Measurements from ENCODE around the gene C11orf65.

The C11orf65 gene

DNA sequence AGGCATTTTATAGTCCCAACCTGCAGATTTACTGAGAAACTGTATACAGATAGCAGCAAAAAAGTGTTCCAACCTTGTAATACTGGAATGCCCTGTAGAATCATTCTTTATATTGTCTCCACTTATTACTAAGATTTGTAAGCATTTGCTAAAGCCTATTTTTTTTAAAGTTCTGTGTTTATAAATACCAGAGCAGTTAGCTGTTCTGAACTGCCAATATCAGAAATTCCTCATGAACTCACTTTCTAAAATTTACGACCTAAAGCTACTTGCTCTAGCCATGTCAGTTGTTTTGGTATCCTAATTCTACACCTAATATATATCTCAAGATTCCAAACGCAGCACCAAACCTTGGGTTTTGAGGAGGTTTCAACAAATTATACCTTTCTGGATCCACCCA, 103.2 kb downstream of the C11orf65 start:
- DNase-seq = no peak

DNA sequence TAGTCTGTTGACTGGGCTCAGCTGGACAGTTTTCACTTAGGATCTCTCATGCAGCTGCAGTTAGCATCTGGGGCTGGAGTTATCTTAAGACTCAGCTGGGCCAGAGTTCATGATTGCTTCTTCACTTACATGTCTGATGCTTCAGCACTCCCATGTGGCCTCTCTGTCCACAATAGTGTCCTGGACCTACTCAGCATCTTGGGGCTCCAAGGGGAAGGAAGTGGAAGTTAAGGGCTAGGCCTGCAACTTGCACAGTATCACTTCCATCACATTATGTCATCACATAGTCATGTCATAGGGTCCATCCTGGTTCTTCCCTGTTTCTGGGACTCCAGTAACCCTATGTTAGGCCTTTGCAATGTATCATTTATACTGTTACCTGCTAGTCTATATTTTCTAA, 115.9 kb downstream of the C11orf65 start:
- no peak for DNase-seq

DNA sequence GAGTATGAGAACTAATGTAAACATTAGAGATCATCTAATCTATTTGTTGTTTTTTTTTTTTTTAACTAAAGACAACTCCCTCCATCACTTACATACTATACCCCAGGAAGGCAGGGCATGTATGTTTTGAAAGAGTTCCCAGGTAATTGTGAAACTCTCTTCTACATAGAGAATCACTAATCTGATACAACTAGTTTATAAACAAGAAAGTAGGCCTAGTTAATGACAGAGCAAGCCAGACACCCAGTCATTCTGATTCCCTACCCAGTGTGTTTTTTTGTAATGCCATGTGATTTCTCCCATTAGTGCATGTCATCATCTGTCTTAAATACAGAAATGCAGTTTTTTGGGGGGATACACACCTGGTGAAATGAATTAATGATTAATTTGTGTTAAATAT, 120.9 kb downstream of the C11orf65 start:
- DNase-seq = no peak

DNA sequence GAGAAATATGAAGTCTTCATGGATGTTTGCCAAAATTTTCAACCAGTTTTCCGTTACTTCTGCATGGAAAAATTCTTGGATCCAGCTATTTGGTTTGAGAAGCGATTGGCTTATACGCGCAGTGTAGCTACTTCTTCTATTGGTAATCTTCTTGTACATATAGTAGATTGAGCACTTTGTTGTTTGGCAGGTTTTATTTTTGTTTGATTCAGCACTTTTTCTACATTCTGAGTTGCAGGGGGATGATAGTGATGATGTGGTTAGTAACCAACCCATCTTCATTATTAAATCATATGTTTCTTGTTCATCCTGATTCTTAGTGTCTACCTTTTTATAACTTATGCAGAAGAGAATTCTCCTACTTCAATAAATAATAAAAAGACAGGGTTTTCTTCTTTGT, 121.6 kb downstream of the C11orf65 start:
- DNase-seq = no peak

DNA sequence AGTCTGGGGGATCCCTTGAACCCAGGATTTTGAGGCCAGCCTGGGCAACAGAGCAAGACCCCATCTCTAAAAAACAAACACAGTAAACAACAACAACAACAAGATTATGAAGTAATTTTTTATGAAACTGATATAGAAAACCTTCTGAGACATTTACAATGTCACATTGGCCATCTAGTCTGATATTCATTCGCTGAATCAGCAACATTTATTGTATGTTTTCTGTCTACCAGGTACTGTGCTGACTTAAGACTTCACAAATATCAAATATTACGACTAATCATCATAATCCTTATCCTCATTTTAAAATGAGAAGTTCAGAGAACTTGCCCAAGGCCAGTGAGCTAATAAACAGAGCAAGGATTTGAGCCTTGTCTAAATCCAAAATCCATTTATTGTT, 123.6 kb downstream of the C11orf65 start:
- no peak for DNase-seq

DNA sequence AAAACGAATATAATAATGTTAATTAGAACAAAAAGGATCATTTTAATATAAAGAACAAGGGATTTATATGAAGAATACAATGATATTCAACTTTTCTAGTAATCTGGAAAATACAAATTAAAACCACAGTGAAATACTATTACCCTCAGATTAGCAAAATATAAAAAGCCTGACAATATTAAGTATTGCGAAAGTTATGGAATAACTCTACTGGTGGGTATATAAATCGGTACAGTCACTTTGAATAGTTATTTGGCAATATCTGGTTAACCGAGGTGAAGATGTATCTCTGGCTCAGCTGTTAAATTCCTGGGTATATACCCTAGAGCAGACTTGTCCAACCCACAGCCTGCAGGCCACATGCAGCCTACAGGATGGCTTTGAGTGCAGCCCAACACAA, 125.7 kb downstream of the C11orf65 start:
- DNase-seq = no peak

DNA sequence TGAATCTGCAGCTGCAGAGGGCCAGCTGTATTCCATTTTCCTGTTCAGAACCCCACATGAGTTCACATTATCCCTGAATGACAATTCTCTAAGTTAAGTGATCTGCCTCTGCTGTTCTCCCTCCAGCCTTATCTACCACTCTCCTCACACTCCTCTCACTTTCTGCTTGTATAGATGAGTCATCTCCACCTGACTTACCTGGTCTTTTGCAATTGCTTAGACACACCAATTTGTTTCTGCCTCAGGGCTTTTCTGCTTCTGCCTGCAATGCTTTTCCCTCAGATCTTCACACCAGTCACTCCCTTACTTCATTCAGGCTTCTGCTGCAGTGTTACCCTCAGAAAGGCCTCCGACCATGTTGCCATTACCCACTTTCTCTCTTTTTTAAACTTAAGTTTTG, 126.4 kb downstream of the C11orf65 start:
- DNase-seq = no peak

DNA sequence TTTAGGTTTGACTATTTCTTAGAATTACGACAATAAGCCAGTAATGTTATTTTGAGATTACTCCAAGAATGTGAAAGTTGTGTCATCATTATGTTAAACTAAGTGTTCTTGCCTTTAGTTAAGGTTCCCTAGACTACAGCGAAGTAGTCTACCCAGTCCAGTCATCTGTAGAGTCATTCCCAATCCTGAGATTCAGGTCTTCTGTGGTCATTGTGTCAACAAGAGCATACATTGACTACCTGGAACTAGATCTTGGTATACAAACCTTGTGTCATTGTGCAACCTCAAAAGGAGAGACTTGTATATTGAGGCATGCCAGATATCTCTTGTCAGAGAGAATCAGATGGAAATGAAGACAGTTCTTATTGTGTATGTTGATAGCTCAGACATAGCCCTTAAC, 128.6 kb downstream of the C11orf65 start:
- DNase-seq = no peak

DNA sequence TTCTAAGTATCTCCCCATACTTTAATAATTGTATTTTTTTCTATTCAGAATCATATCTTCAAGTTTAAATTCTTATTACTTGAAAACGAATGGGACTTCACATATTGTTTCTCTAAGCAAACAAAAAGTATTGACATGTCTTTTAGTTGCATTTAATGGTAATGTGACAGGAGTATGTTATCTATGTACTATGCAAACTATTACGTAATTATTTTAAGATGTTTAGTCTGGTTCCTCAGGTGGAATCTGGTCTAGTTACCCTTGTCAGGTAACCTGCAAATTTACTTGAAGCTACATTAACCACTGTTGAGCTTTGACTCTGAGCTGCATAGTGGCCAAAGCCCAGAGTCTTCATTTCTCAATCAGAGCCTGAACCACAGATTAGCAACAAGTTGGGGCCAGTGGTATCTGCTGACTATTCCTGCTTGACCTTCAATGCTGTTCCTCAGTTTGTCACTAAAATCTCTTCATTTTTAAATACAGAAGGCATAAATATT, 133.9 kb downstream of the C11orf65 start:
- DNase-seq = no peak

Data from activated T-cell treated with anti-CD3 and anti-CD28 coated beads, Interleukin-2, amount 50 U/mL, for 1 hour (primary cell).